Esophagus squamous epithelium (tissue), 5 donors: ENCODE data around the gene PLA2G2C. TPM values are rescaled to one million over a fixed set of nuclear protein-coding genes. Genes with fewer than 3 reads are reported as not detected.

Experiments used
- DNase-seq: peaks from one replicate; lab custom pipeline; 2025; lab: John Stamatoyannopoulos, UW
- H3K27ac ChIP-seq, 4 donors: fragments of 200-600 bp; sonication (generic); one replicate each; pipeline ENCODE4 v1.5.1; 2016 to 2019; ENCODE audit warnings: mild to moderate bottlenecking in 1 of 4
- H3K27me3 ChIP-seq, 4 donors: fragments of 200-600 bp; sonication (generic); 1 replicate in 3 of 4; 2 replicates in 1 of 4; pipeline versions ENCODE4 v1.5.1 to v1.6.0; 2017 to 2021; ENCODE audit warnings: antibody characterized with exemption in 1 of 4
- H3K36me3 ChIP-seq, 3 donors: fragments of 200-600 bp; sonication (generic); one replicate each; pipeline ENCODE4 v1.5.1; 2016 to 2019
- H3K4me1 ChIP-seq, 3 donors: fragments of 200-600 bp; sonication (generic); one replicate each; pipeline ENCODE4 v1.5.1; 2017 to 2019
- H3K4me3 ChIP-seq, 4 donors: fragments of 200-600 bp; sonication (generic); 1 replicate in 3 of 4; 2 replicates in 1 of 4; pipeline ENCODE4 v1.5.1; 2016 to 2019; ENCODE audit warnings: mild to moderate bottlenecking in 2 of 4, moderate library complexity in 1 of 4
- H3K9me3 ChIP-seq, 3 donors: fragments of 200-600 bp; sonication (generic); one replicate each; pipeline ENCODE4 v1.5.1; 2016 to 2019
- POLR2A ChIP-seq, 4 donors: fragments of 450-650 bp; IDR thresholded peaks; one replicate each; pipeline ENCODE4 v1.6.1; 2017; ENCODE audit warnings: antibody characterized with exemption in 4 of 4, mild to moderate bottlenecking in 4 of 4, moderate library complexity in 3 of 4
- WGBS, 2 donors: methylation state at CpG; one replicate each; pipeline ENCODE4 v1.1.5; 2018; 5-methylcytosine and 5-hydroxymethylcytosine counted together
- intact Hi-C: fragments of 100-400 bp; cut with DNase I; formaldehyde crosslinking; loops from one replicate; pipeline ENCODE4 v1.15.0; 2022
- total RNA-seq, 4 donors: library from RNA; depleted of rRNA; stranded (reverse); fragments of >200 nt; gene quantifications; one replicate each; pipeline ENCODE4 v1.1.0, GENCODE V29; 2016
- TF ChIP-seq, protein P1 (sequence below), 6 experiments: fragments of 450-650 bp in 4 of 6; fragments of 200-600 bp in 2 of 6; sonication (generic) in 2 of 6; IDR thresholded peaks; one replicate each; pipeline ENCODE4 v1.5.1; 2016 to 2019; ENCODE audit warnings: antibody characterized with exemption in 6 of 6, mild to moderate bottlenecking in 4 of 6, moderate library complexity in 4 of 6
- donor health status: DM: yes; HTN: yes; CAD: no.

PLA2G2C gene
- total RNA-seq, 4 donors from 2014 or later, result 0.04 to 0.19 TPM; not detected in 2

GRCh38 chr1:20165522-20165951 is 20.8 kb downstream of the PLA2G2C start:
- Histone ChIP-seq H3K36me3 (no peaks in the 10 kb centered on the region), H3K4me1 (peaks cover 0 to 27% (median 4%) of the 10 kb centered on the region in 3 donors), H3K4me3 (no peak overlapping the region), H3K27me3 (peaks cover 0 to 23% (median 0%) of the 10 kb centered on the region in 4 donors), H3K9me3 (peaks cover 0 to 22% (median 9%) of the 10 kb centered on the region in 3 donors), H3K27ac (no peak overlapping the region)
- DNase-seq, result no peak
- WGBS, 2 donors, result 81 to 86% methylated on average over 7 to 16 of the region's 16 CpGs
- intact Hi-C loops, result no loop called here
- no peak for TF ChIP-seq POLR2A (IDR thresholded peaks at IDR 0.05)
- TF ChIP-seq, protein P1, sequence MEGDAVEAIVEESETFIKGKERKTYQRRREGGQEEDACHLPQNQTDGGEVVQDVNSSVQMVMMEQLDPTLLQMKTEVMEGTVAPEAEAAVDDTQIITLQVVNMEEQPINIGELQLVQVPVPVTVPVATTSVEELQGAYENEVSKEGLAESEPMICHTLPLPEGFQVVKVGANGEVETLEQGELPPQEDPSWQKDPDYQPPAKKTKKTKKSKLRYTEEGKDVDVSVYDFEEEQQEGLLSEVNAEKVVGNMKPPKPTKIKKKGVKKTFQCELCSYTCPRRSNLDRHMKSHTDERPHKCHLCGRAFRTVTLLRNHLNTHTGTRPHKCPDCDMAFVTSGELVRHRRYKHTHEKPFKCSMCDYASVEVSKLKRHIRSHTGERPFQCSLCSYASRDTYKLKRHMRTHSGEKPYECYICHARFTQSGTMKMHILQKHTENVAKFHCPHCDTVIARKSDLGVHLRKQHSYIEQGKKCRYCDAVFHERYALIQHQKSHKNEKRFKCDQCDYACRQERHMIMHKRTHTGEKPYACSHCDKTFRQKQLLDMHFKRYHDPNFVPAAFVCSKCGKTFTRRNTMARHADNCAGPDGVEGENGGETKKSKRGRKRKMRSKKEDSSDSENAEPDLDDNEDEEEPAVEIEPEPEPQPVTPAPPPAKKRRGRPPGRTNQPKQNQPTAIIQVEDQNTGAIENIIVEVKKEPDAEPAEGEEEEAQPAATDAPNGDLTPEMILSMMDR (IDR thresholded peaks at IDR 0.05), result peak in 4 of 6 experiments; percentile 18 to 59 (median 24)

DNA sequence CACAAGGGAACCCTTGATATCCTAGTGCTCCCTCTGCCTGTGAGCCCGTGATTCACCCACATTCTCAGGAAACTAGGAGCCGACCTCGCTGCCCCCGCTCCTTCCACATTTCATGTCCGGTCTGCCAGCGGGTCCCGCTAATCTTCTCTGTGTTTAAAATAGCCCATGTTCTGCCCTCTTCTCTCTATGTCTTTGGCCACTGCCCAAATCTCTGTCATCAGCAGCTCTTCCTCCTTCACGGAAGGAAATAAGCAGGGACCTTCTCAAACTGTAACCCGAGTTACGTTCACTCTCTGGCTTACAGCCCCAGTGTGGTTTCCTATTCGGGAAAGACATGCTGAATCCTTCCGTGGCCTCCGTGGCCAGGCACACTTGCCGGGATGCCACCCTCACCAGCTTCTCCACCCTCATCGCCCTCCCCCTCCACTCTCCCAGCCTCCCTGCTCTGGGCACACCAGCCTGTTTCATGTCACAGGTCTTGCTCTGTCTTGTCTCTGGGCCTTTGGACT is 21.6 kb downstream of the PLA2G2C start:
- H3K27me3 ChIP-seq, result peaks cover 0 to 23% (median 0%) of the 10 kb centered on the region in 4 donors
- 75 to 76% methylated on average over 15 of the region's 15 CpGs for WGBS, 2 donors
- peaks cover 0 to 27% (median 4%) of the 10 kb centered on the region in 3 donors for H3K4me1 ChIP-seq
- H3K9me3 ChIP-seq, result peaks cover 0 to 30% (median 17%) of the 10 kb centered on the region in 3 donors
- H3K27ac ChIP-seq, result peak overlapping the region in 2 of 4 donors; percentile 48 to 55
- no peak for DNase-seq
- H3K4me3 ChIP-seq, result no peak overlapping the region
- intact Hi-C loops, result no loop called here
- TF ChIP-seq, protein P1 (IDR thresholded peaks at IDR 0.05), result no peak
- TF ChIP-seq POLR2A (IDR thresholded peaks at IDR 0.05), result no peak
- H3K36me3 ChIP-seq, result no peaks in the 10 kb centered on the region

- intact Hi-C loops, result no loop called here
- WGBS, 2 donors, result 56 to 77% methylated on average over 1 of the region's 1 CpG
- DNase-seq, result no peak
- Histone ChIP-seq H3K27me3 (peaks cover 0 to 4% (median 0%) of the 10 kb centered on the region in 4 donors), H3K9me3 (peaks cover 0 to 52% (median 24%) of the 10 kb centered on the region in 3 donors), H3K27ac (no peak overlapping the region), H3K36me3 (no peaks in the 10 kb centered on the region), H3K4me1 (peaks cover 0 to 13% (median 0%) of the 10 kb centered on the region in 3 donors), H3K4me3 (no peak overlapping the region)
- TF ChIP-seq POLR2A (IDR thresholded peaks at IDR 0.05), result no peak
- TF ChIP-seq, protein P1 (IDR thresholded peaks at IDR 0.05), result no peak
These were observed 26.3 kb downstream of the PLA2G2C start for GRCh38 chr1:20160034-20160433.

- Histone ChIP-seq H3K4me3 (no peak overlapping the region), H3K9me3 (peaks cover 0 to 52% (median 24%) of the 10 kb centered on the region in 3 donors), H3K27ac (no peak overlapping the region), H3K36me3 (no peaks in the 10 kb centered on the region), H3K27me3 (no peaks in the 10 kb centered on the region), H3K4me1 (peaks cover 0 to 7% (median 0%) of the 10 kb centered on the region in 3 donors)
- 66 to 73% methylated on average over 5 to 7 of the region's 7 CpGs for WGBS, 2 donors
- intact Hi-C loops, result no loop called here
- DNase-seq, result no peak
- no peak for TF ChIP-seq POLR2A (IDR thresholded peaks at IDR 0.05)
- TF ChIP-seq, protein P1 (IDR thresholded peaks at IDR 0.05), result no peak
These were observed 27.8 kb downstream of the PLA2G2C start for GRCh38 chr1:20158358-20159070.
